Heart right ventricle (tissue), 16 donors: ENCODE data around the gene FAM120B. TPM values are rescaled to one million over a fixed set of nuclear protein-coding genes. Genes with fewer than 3 reads are reported as not detected.
A peak's percentile ranks its signal among the peaks of the same experiment; 100 is the strongest.
"Not testable (repeated sequence)": the region's sequence is repeated elsewhere in the genome, so short reads cannot be mapped to it uniquely, and the experiment has no call there.

Source experiments
- ATAC-seq, 8 donors: fragments of 200-7000 bp; cut with Tn5 transposase; one replicate each; pipeline ENCODE4 v1.9.1; 2020; ENCODE audit warnings: mild to moderate bottlenecking in 8 of 8, moderate library complexity in 8 of 8, moderate number of reproducible peaks in 1 of 8
- DNase-seq, 2 donors: peaks; one replicate each; pipeline ENCODE4 v3.0.0-alpha.2; 2020
- H3K27ac ChIP-seq, 10 donors: fragments of 200-600 bp; sonication (generic) in 2 of 10; one replicate each; pipeline versions ENCODE4 v1.5.0 to v1.8.0; 2020 to 2022; ENCODE audit warnings: mild to moderate bottlenecking in 3 of 10
- H3K27me3 ChIP-seq, 7 donors: fragments of 200-600 bp; one replicate each; pipeline ENCODE4 v1.8.0; 2021 to 2022; ENCODE audit warnings: mild to moderate bottlenecking in 2 of 7
- H3K36me3 ChIP-seq, 9 donors: fragments of 200-600 bp; sonication (generic) in 1 of 9; one replicate each; pipeline versions ENCODE4 v1.5.0 to v1.8.0; 2020 to 2022; ENCODE audit warnings: mild to moderate bottlenecking in 2 of 9
- H3K4me1 ChIP-seq, 9 donors: fragments of 200-600 bp; sonication (generic) in 1 of 9; one replicate each; pipeline versions ENCODE4 v1.5.0 to v1.8.0; 2020 to 2022; ENCODE audit warnings: mild to moderate bottlenecking in 4 of 9
- H3K4me3 ChIP-seq, 10 donors: fragments of 200-600 bp; sonication (generic) in 2 of 10; one replicate each; pipeline versions ENCODE4 v1.5.0 to v1.8.0; 2020 to 2022; ENCODE audit warnings: mild to moderate bottlenecking in 7 of 10, moderate library complexity in 2 of 10
- H3K9me3 ChIP-seq, 11 donors: fragments of 200-600 bp in 10 of 11; sonication (generic) in 2 of 11; one replicate each; pipeline versions ENCODE4 v1.5.0 to v1.8.0; 2013 to 2022; ENCODE audit warnings: mild to moderate bottlenecking in 2 of 11, control low read depth in 1 of 11, moderate library complexity in 1 of 11
- CTCF ChIP-seq, 9 donors: fragments of 200-600 bp; sonication (generic) in 2 of 9; IDR thresholded peaks; one replicate each; pipeline versions ENCODE4 v1.5.0 to v1.8.0; 2021 to 2022; ENCODE audit warnings: antibody characterized with exemption in 9 of 9, mild to moderate bottlenecking in 5 of 9, moderate library complexity in 1 of 9
- WGBS, 2 donors: extraction: QIAGEN DNeasy Blood & Tissue Kit; methylation state at CpG; one replicate each; pipeline ENCODE4 v1.1.7; 2013; ENCODE audit warnings: inconsistent platforms in 1 of 2; 5-methylcytosine and 5-hydroxymethylcytosine counted together
- intact Hi-C, 10 donors: fragments of 100-400 bp; cut with DNase I; formaldehyde crosslinking; loops; one replicate each; pipeline versions ENCODE4 v1.11.1 to v1.14.2; 2022
- polyA plus RNA-seq, 2 donors: library from polyadenylated mRNA; stranded (reverse); fragments of 200-250 nt; gene quantifications; one replicate each; pipeline ENCODE4 v1.2.3, GENCODE V29; 2013
- total RNA-seq, 10 donors: library from RNA; stranded (reverse); fragmentation: NEBNext Ultra II Directional in 3 of 10; extraction: Animal tissue kit (Norgen Biotek cat#: 25700) in 3 of 10; gene quantifications; one replicate each; pipeline versions ENCODE4 v1.2.1 to v1.2.4, GENCODE V29; 2021 to 2023
- donor health status: Arrhythmogenic right ventricular cardiomyopathy.
- donor health status: ischemic (EF 13 %, LVEDD 7.1; RV severe dilation, severe dysfunction).
- donor health status: healthy with polysubstance abuse.
- donor health status: DM: no; HTN: yes; CAD: no.
- donor health status: DM: no; HTN: no; CAD: no.
- donor health status: ischemic (EF 25% LVEDD 6.9; RV normal size, moderate dysfunction).
- donor health status: ischemic (EF 25% LVEDD 5.7; RV mildly dilated, moderate dysfunction).
- donor health status: healthy.
- donor health status: DM: yes; HTN: yes; CAD: no.
- donor health status: Ischemic cardiomyopathy.
- donor health status: ischemic (EF 35%, LVEDD 5.7; RV mildly dilated, moderate dysfunction).
- donor health status: nonischemic (EF 11% LVEDD 7.7; RV severe dilation, severe dysfunction).
- donor health status: DM: yes; HTN: yes; CAD: no.
- donor health status: PGD.
- donor health status: ischemic (EF 29% LVEDD 5.4; RV normal size, mild dysfunction).
- donor health status: nonischemic (EF 23%, LVEDD 6.1; RV moderate dilation, normal function).

FAM120B gene
- total and polyA plus RNA-seq, 12 donors = 7.7 to 31.0 (median 23.9) TPM

DNA sequence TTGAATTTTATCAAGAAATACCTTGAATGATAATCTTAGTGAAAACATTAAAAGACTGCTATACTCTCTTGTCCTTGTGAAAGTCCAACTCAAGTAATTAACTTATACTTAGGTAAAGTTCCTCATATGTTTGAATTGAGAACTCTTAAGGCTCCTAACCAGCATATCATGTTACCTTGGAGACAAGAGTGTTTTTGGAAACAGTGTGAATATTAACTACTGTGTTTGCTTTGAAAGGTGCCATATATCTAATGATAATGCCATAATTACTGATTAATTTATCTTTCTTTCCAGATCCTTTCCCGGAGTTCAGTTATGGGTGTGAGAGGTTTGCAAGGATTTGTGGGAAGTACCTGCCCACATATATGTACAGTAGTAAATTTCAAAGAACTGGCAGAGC, 10.5 kb downstream of the FAM120B start:
- H3K27me3 ChIP-seq = no peaks in the 10 kb centered on the region
- H3K27ac ChIP-seq = peak overlapping the region in 4 of 10 donors; percentile 8 to 54 (median 22)
- H3K36me3 ChIP-seq = peaks cover 0 to 58% (median 13%) of the 10 kb centered on the region in 9 donors
- H3K4me1 ChIP-seq = peaks cover 2 to 51% (median 30%) of the 10 kb centered on the region in 9 donors
- no peak for ATAC-seq
- no peak for DNase-seq
- WGBS, 2 donors = 14 to 38% methylated on average over 1 of the region's 1 CpG
- no peak for TF ChIP-seq CTCF (IDR thresholded peaks at IDR 0.05)
- intact Hi-C loops = loop anchor here in 2 of 10 donors (10.0 kb wide), 1 partner anchor 208 kb away; no protein-coding TSS in a partner anchor
- H3K9me3 ChIP-seq = no peaks in the 10 kb centered on the region
- H3K4me3 ChIP-seq = no peak overlapping the region

DNA sequence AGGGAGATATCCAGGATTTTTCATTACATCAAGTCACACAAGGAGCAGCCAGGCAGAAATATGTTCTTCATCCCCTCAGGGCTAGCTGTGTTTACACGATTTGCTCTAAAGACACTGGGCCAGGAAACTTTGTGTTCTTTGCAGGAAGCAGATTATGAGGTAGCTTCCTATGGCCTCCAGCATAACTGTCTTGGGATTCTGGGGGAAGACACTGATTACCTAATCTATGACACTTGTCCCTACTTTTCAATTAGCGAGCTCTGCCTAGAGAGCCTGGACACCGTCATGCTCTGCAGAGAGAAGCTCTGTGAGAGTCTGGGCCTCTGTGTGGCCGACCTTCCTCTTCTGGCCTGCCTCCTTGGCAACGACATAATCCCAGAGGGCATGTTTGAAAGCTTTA, 11.2 kb downstream of the FAM120B start:
- Histone ChIP-seq H3K9me3 (no peaks in the 10 kb centered on the region), H3K4me3 (no peak overlapping the region), H3K36me3 (peaks cover 0 to 65% (median 13%) of the 10 kb centered on the region in 9 donors), H3K27me3 (no peaks in the 10 kb centered on the region), H3K27ac (peak overlapping the region in 4 of 10 donors; percentile 8 to 54 (median 22)), H3K4me1 (peaks cover 2 to 50% (median 30%) of the 10 kb centered on the region in 9 donors)
- DNase-seq = no peak
- WGBS, 2 donors = 49% methylated on average over 5 of the region's 5 CpGs
- TF ChIP-seq CTCF (IDR thresholded peaks at IDR 0.05) = no peak
- ATAC-seq = peak in 7 of 8 donors; percentile 48 to 86 (median 68)
- intact Hi-C loops = loop anchor here in 2 of 10 donors (10.0 kb wide), 1 partner anchor 207 kb away; no protein-coding TSS in a partner anchor

GRCh38 chr6:170329321-170329720, 22.8 kb downstream of the FAM120B start:
- ATAC-seq = peak in 1 of 8 donors; percentile 55
- WGBS, 2 donors = 80 to 83% methylated on average over 8 of the region's 8 CpGs
- intact Hi-C loops = no loop called here

GRCh38 chr6:170335199-170335598, 28.6 kb downstream of the FAM120B start:
- H3K27ac ChIP-seq, DNase-seq, H3K27me3 ChIP-seq, ATAC-seq, intact Hi-C loops, H3K4me3 ChIP-seq, H3K4me1 ChIP-seq: not testable (repeated sequence)
- 94 to 100% methylated on average over 3 of the region's 3 CpGs for WGBS, 2 donors
- peaks cover 0 to 57% (median 26%) of the 10 kb centered on the region in 9 donors for H3K36me3 ChIP-seq
- H3K9me3 ChIP-seq = peaks cover 0 to 16% (median 0%) of the 10 kb centered on the region in 11 donors

More at GRCh38 chr6:170329321-170329720, 22.8 kb downstream of the FAM120B start:
- no peak for TF ChIP-seq CTCF (IDR thresholded peaks at IDR 0.05)
- Histone ChIP-seq H3K4me1 (peaks cover 0 to 9% (median 4%) of the 10 kb centered on the region in 9 donors), H3K36me3 (peaks cover 0 to 100% (median 44%) of the 10 kb centered on the region in 9 donors), H3K4me3 (no peak overlapping the region), H3K9me3 (no peaks in the 10 kb centered on the region), H3K27ac (peak overlapping the region in 1 of 10 donors; percentile 4), H3K27me3 (no peaks in the 10 kb centered on the region)
- no peak for DNase-seq
